ENCODE results near the gene C1orf167. TPM values are rescaled to one million over a fixed set of nuclear protein-coding genes. Genes with fewer than 3 reads are reported as not detected.

Gene C1orf167
- total and polyA plus RNA-seq, 2 of the 8 experiments (the other 6 are each of a cell fraction or from before 2014, with no cell fraction given): 0.70 to 1.3 TPM

GRCh38 chr1:11838349-11839272 is 76.6 kb downstream of the C1orf167 start (continued):
- no peak for TF ChIP-seq KDM4A (IDR thresholded peaks at IDR 0.05; ENCODE audit: low read depth, low read length, severe bottlenecking)

Other genes with a start within 250 kb of the C1orf167 start
- 51.3 and 55.5 TPM in 2 replicates for gene FBXO2, start 107.8 kb upstream of the C1orf167 start, total RNA-seq (2021; fragmentation: NEBNext Ultra II Directional; extraction: Animal tissue kit (Norgen Biotek cat#: 25700))
- 57.9 and 99.1 TPM in 2 replicates for gene FBXO2, start 107.8 kb upstream of the C1orf167 start, polyA plus RNA-seq (2011; rRNA removed)
- gene FBXO44, start 107.3 kb upstream of the C1orf167 start, total RNA-seq (2021; fragmentation: NEBNext Ultra II Directional; extraction: Animal tissue kit (Norgen Biotek cat#: 25700)): 27.2 and 29.2 TPM in 2 replicates
- 27.0 and 43.0 TPM in 2 replicates for gene FBXO44, start 107.3 kb upstream of the C1orf167 start, polyA plus RNA-seq (2011; rRNA removed)
- 0.29 and 0.54 TPM in 2 replicates for gene FBXO6, start 98.0 kb upstream of the C1orf167 start, total RNA-seq (2021; fragmentation: NEBNext Ultra II Directional; extraction: Animal tissue kit (Norgen Biotek cat#: 25700))
- gene FBXO6, start 98.0 kb upstream of the C1orf167 start, polyA plus RNA-seq (2011; rRNA removed): 0.86 and 1.2 TPM in 2 replicates
- 310 and 314 TPM in 2 replicates for gene MAD2L2, start 81.0 kb upstream of the C1orf167 start, total RNA-seq (2021; fragmentation: NEBNext Ultra II Directional; extraction: Animal tissue kit (Norgen Biotek cat#: 25700))
- gene MAD2L2, start 81.0 kb upstream of the C1orf167 start, polyA plus RNA-seq (2011; rRNA removed): 469 and 710 TPM in 2 replicates
- gene DRAXIN, start 70.5 kb upstream of the C1orf167 start, total RNA-seq (2021; fragmentation: NEBNext Ultra II Directional; extraction: Animal tissue kit (Norgen Biotek cat#: 25700)): 17.6 and 18.9 TPM in 2 replicates
- 4.6 and 4.8 TPM in 2 replicates for gene DRAXIN, start 70.5 kb upstream of the C1orf167 start, polyA plus RNA-seq (2011; rRNA removed)
- 69.7 and 70.9 TPM in 2 replicates for gene AGTRAP, start 26.1 kb upstream of the C1orf167 start, total RNA-seq (2021; fragmentation: NEBNext Ultra II Directional; extraction: Animal tissue kit (Norgen Biotek cat#: 25700))
- gene AGTRAP, start 26.1 kb upstream of the C1orf167 start, polyA plus RNA-seq (2011; rRNA removed): 192 and 261 TPM in 2 replicates
- 17.9 and 18.5 TPM in 2 replicates for gene MTHFR, start 43.8 kb downstream of the C1orf167 start, total RNA-seq (2021; fragmentation: NEBNext Ultra II Directional; extraction: Animal tissue kit (Norgen Biotek cat#: 25700))
- gene MTHFR, start 43.8 kb downstream of the C1orf167 start, polyA plus RNA-seq (2011; rRNA removed): 8.7 and 11.6 TPM in 2 replicates
- 25.5 and 26.0 TPM in 2 replicates for gene CLCN6, start 44.0 kb downstream of the C1orf167 start, total RNA-seq (2021; fragmentation: NEBNext Ultra II Directional; extraction: Animal tissue kit (Norgen Biotek cat#: 25700))
- gene CLCN6, start 44.0 kb downstream of the C1orf167 start, polyA plus RNA-seq (2011; rRNA removed): 15.7 and 20.4 TPM in 2 replicates
- not detected in 2 replicates for gene NPPA, start 85.6 kb downstream of the C1orf167 start, total RNA-seq (2021; fragmentation: NEBNext Ultra II Directional; extraction: Animal tissue kit (Norgen Biotek cat#: 25700))
- gene NPPA, start 85.6 kb downstream of the C1orf167 start, polyA plus RNA-seq (2011; rRNA removed): not detected in 2 replicates
- gene NPPB, start 96.8 kb downstream of the C1orf167 start, total RNA-seq (2021; fragmentation: NEBNext Ultra II Directional; extraction: Animal tissue kit (Norgen Biotek cat#: 25700)): 0.91 and 1.2 TPM in 2 replicates
- gene NPPB, start 96.8 kb downstream of the C1orf167 start, polyA plus RNA-seq (2011; rRNA removed): 0.36 and 0.77 TPM in 2 replicates
- 37.9 and 38.8 TPM in 2 replicates for gene KIAA2013, start 164.2 kb downstream of the C1orf167 start, total RNA-seq (2021; fragmentation: NEBNext Ultra II Directional; extraction: Animal tissue kit (Norgen Biotek cat#: 25700))
- 114 and 120 TPM in 2 replicates for gene KIAA2013, start 164.2 kb downstream of the C1orf167 start, polyA plus RNA-seq (2011; rRNA removed)
- gene PLOD1, start 172.5 kb downstream of the C1orf167 start, total RNA-seq (2021; fragmentation: NEBNext Ultra II Directional; extraction: Animal tissue kit (Norgen Biotek cat#: 25700)): 44.9 and 53.4 TPM in 2 replicates
- 51.8 and 68.5 TPM in 2 replicates for gene PLOD1, start 172.5 kb downstream of the C1orf167 start, polyA plus RNA-seq (2011; rRNA removed)
- 58.2 and 62.5 TPM in 2 replicates for gene MFN2, start 218.3 kb downstream of the C1orf167 start, total RNA-seq (2021; fragmentation: NEBNext Ultra II Directional; extraction: Animal tissue kit (Norgen Biotek cat#: 25700))
- gene MFN2, start 218.3 kb downstream of the C1orf167 start, polyA plus RNA-seq (2011; rRNA removed): 34.0 and 42.0 TPM in 2 replicates